Osteocyte (in vitro differentiated cells): ENCODE results near the gene GRK2. TPM values are rescaled to one million over a fixed set of nuclear protein-coding genes. Genes with fewer than 3 reads are reported as not detected.

Experiments used
- DNase-seq: peaks from one replicate; pipeline ENCODE4 v3.0.0; 2021; ENCODE audit warnings: mixed read lengths; ENCODE audit not compliant: unreplicated experiment; ENCODE audit errors: extremely low spot score
- H3K27ac Mint-ChIP-seq: one replicate; pipeline ENCODE4 v1.8.0; 2021; ENCODE audit warnings: mild to moderate bottlenecking, mixed read lengths; ENCODE audit not compliant: unreplicated experiment
- H3K27me3 Mint-ChIP-seq: one replicate; pipeline ENCODE4 v1.8.0; 2021; ENCODE audit warnings: mixed read lengths; ENCODE audit not compliant: unreplicated experiment
- H3K36me3 Mint-ChIP-seq: one replicate; pipeline ENCODE4 v1.8.0; 2021; ENCODE audit warnings: mixed read lengths; ENCODE audit not compliant: unreplicated experiment
- H3K4me1 Mint-ChIP-seq: one replicate; pipeline ENCODE4 v1.8.0; 2021; ENCODE audit warnings: mixed read lengths; ENCODE audit not compliant: unreplicated experiment
- H3K4me3 Mint-ChIP-seq: one replicate; pipeline ENCODE4 v1.8.0; 2021; ENCODE audit warnings: mild to moderate bottlenecking, moderate library complexity, mixed read lengths; ENCODE audit not compliant: unreplicated experiment
- H3K9me3 Mint-ChIP-seq: one replicate; pipeline ENCODE4 v1.8.0; 2021; ENCODE audit warnings: mixed read lengths; ENCODE audit not compliant: unreplicated experiment
- total RNA-seq: library from RNA; stranded (reverse); gene quantifications from 2 replicates; pipeline ENCODE4 v1.2.1, GENCODE V29; 2021
- TF ChIP-seq, protein P1 (sequence below): fragments of 200-600 bp; sonication (generic); IDR thresholded peaks from 2 replicates; pipeline ENCODE4 v1.5.0; 2021; ENCODE audit warnings: antibody characterized with exemption, mild to moderate bottlenecking, moderate library complexity

Gene GRK2
- total RNA-seq, 1 donor from 2014 or later = 45.0 TPM

DNA sequence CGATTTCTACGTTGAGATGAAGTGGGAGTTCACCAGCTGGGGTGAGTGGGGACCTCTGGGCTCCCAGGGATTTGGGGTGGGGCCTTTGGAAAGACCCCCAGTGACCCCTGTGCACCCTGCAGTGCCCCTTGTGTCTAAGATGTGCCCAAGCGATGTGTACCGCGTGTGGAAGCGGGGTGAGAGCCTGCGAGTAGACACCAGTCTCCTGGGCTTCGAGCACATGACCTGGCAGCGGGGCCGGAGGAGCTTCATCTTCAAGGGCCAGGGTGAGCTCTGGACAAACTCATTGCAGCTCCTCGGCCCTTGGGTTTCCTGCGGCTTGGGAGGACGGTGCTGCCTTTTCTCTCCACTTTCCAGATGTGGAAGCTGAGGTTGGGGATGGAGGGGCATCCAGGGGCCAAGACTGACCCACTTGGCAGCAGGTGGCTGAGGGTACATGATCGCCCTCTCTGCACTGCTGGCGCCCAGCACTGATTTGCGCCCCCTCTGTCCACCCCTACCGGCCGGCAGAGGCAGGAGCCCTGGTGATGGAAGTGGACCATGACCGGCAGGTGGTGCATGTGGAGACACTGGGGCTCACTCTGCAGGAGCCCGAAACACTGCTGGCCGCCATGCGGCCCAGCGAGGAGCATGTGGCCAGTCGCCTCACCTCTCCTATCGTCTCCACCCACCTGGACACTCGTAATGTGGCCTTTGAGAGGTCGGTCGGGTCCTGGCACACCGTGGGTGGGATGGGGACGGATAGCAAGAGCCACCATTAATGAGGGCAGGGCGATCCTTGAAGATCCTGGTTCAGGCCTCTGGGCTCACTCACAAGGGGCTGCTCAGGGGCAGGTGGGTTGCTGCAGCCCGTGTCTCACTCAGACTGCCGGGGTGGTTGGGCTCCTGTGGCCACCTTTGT lies 25.5 kb downstream of the GRK2 start:
- Mint-ChIP-seq H3K27me3 (no peaks in the 10 kb centered on the region), H3K27ac (no peak overlapping the region), H3K4me3 (no peak overlapping the region), H3K36me3 (peaks cover 26% of the 10 kb centered on the region), H3K9me3 (peaks cover 7% of the 10 kb centered on the region), H3K4me1 (peaks cover 36% of the 10 kb centered on the region)
- no peak for DNase-seq
- TF ChIP-seq, protein P1, sequence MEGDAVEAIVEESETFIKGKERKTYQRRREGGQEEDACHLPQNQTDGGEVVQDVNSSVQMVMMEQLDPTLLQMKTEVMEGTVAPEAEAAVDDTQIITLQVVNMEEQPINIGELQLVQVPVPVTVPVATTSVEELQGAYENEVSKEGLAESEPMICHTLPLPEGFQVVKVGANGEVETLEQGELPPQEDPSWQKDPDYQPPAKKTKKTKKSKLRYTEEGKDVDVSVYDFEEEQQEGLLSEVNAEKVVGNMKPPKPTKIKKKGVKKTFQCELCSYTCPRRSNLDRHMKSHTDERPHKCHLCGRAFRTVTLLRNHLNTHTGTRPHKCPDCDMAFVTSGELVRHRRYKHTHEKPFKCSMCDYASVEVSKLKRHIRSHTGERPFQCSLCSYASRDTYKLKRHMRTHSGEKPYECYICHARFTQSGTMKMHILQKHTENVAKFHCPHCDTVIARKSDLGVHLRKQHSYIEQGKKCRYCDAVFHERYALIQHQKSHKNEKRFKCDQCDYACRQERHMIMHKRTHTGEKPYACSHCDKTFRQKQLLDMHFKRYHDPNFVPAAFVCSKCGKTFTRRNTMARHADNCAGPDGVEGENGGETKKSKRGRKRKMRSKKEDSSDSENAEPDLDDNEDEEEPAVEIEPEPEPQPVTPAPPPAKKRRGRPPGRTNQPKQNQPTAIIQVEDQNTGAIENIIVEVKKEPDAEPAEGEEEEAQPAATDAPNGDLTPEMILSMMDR = no peak

DNA sequence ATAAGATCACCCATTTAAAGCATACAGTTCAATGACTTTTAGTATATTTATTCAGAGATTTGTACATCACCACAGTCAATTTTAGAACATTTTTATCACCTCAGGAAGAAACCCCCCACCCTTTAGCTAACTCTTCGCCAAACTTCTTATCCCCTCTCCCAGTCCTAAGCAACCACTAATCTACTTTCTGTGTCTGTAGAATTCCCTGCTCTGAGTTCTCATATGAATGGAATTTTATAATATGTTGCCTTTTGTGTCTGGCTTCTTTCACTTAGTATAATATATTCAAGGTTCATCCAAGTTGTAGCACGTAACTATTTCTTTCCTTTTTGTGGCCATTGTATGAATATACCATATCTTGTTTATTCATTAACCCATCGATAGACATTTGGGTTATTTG lies 26.4 kb downstream of the GRK2 start:
- peaks cover 7% of the 10 kb centered on the region for H3K9me3 Mint-ChIP-seq
- TF ChIP-seq, protein P1 = no peak
- H3K4me1 Mint-ChIP-seq = peaks cover 29% of the 10 kb centered on the region
- no peak for DNase-seq
- H3K36me3 Mint-ChIP-seq = peaks cover 33% of the 10 kb centered on the region
- H3K27ac Mint-ChIP-seq = peak overlapping the region; percentile 11
- no peaks in the 10 kb centered on the region for H3K27me3 Mint-ChIP-seq
- H3K4me3 Mint-ChIP-seq = no peak overlapping the region

DNA sequence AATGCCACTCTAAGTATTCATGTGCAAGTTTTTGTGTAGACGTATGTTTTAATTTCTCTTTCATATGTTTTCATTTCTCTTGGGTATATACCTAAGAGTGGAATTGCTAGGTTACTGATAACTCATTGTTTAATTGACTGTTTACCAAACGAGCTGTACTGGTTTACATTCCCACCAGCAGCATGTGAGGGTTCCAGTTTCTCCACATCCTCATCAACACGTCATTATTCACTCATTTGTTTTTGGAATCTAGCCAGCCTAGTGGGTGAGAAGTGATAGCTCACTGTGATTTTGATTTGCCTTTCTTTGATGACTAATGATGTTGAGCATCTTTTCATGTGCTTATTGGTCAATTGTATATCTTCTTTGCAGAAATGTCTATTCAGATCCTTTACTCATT lies 26.8 kb downstream of the GRK2 start:
- TF ChIP-seq, protein P1 = no peak
- Mint-ChIP-seq H3K27ac (no peak overlapping the region), H3K9me3 (peaks cover 7% of the 10 kb centered on the region), H3K4me3 (no peak overlapping the region), H3K4me1 (peaks cover 25% of the 10 kb centered on the region), H3K36me3 (peaks cover 36% of the 10 kb centered on the region), H3K27me3 (no peaks in the 10 kb centered on the region)
- DNase-seq = no peak

DNA sequence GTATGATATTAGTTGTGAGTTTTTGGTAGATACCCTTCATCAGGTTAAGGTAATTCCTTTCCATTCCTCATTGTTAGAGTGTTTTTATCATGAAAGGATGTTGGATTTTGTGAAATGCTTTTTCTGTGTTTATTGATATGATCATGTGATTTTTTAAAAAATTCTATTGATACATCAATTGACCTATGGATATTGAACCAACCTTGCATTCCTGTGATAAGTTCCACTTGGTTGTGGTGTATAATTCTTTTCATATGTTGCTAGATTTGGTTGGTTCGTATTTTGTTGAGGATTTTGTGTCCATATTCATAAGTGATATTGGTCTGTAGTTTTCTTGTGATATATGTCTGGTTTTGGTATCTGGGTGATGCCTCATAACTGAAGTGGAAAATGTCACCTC lies 29.6 kb downstream of the GRK2 start:
- no peaks in the 10 kb centered on the region for H3K27me3 Mint-ChIP-seq
- H3K4me1 Mint-ChIP-seq = peaks cover 13% of the 10 kb centered on the region
- TF ChIP-seq, protein P1 = no peak
- H3K36me3 Mint-ChIP-seq = peaks cover 44% of the 10 kb centered on the region
- peaks cover 7% of the 10 kb centered on the region for H3K9me3 Mint-ChIP-seq
- H3K4me3 Mint-ChIP-seq = no peak overlapping the region
- no peak for DNase-seq
- H3K27ac Mint-ChIP-seq = no peak overlapping the region

DNA sequence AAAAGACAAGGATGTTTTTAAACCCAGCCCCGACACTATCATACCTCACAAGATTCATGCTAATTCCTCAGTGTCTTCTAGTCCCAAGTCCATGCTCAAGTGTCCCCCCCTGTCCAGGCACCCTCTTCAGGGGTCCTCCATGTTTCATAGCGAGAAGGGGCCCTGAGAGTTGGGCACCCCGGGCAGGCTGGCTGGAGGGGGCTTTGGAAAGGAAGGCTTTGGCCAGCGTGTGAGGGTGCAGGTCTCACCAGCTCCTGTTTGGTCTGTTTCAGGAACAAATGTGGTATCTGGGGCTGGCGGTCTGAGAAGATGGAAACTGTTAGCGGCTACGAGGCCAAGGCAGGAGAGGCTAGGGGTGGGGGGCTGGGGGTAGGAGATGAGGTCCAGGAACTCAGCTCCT lies 32.5 kb downstream of the GRK2 start:
- Mint-ChIP-seq H3K27ac (no peak overlapping the region), H3K4me1 (peaks cover 12% of the 10 kb centered on the region), H3K36me3 (peaks cover 39% of the 10 kb centered on the region), H3K9me3 (peaks cover 7% of the 10 kb centered on the region), H3K27me3 (no peaks in the 10 kb centered on the region), H3K4me3 (no peak overlapping the region)
- no peak for DNase-seq
- TF ChIP-seq, protein P1 = no peak
